Hepatocyte (in vitro differentiated cells): ENCODE data around the gene CUBN.

Experiments used
- EZH2 ChIP-seq: fragments of 200-600 bp; sonication (generic); IDR thresholded peaks from 2 replicates; pipeline ENCODE4 v1.6.1; 2016; ENCODE audit warnings: antibody characterized with exemption, mild to moderate bottlenecking, borderline replicate concordance
- EZH2phosphoT487 ChIP-seq: fragments of 200-600 bp; sonication (generic); IDR thresholded peaks from one replicate; pipeline ENCODE4 v1.6.1; 2018; ENCODE audit warnings: antibody characterized with exemption, mild to moderate bottlenecking, low read depth, moderate library complexity; ENCODE audit not compliant: unreplicated experiment, severe bottlenecking
- TF ChIP-seq, protein P1 (sequence below): fragments of 200-600 bp; sonication (generic); IDR thresholded peaks from 2 replicates; pipeline ENCODE4 v1.5.1; 2016; ENCODE audit warnings: antibody characterized with exemption, mild to moderate bottlenecking; ENCODE audit not compliant: poor library complexity

- TF ChIP-seq, protein P1, sequence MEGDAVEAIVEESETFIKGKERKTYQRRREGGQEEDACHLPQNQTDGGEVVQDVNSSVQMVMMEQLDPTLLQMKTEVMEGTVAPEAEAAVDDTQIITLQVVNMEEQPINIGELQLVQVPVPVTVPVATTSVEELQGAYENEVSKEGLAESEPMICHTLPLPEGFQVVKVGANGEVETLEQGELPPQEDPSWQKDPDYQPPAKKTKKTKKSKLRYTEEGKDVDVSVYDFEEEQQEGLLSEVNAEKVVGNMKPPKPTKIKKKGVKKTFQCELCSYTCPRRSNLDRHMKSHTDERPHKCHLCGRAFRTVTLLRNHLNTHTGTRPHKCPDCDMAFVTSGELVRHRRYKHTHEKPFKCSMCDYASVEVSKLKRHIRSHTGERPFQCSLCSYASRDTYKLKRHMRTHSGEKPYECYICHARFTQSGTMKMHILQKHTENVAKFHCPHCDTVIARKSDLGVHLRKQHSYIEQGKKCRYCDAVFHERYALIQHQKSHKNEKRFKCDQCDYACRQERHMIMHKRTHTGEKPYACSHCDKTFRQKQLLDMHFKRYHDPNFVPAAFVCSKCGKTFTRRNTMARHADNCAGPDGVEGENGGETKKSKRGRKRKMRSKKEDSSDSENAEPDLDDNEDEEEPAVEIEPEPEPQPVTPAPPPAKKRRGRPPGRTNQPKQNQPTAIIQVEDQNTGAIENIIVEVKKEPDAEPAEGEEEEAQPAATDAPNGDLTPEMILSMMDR: no peak
- TF ChIP-seq EZH2 (no peak), EZH2phosphoT487 (no peak)
Measured at GRCh38 chr10:17043586-17043985, 86.0 kb downstream of the CUBN start.
